SK-N-SH treated with all-trans-retinoic acid at 6 μM for 48 hours (cell line): Measurements from ENCODE around the gene IDH1.

Source experiments
- ATAC-seq: fragments of 200-7000 bp; cut with Tn5 transposase; 3 replicates; pipeline ENCODE4 v1.9.1; 2020; ENCODE audit warnings: mild to moderate bottlenecking, moderate library complexity
- BACH2 ChIP-seq: fragments of 250-450 bp; sonication (Bioruptor Pico); IDR thresholded peaks from 2 replicates; pipeline ENCODE4 v1.9.0; 2021; ENCODE audit warnings: mild to moderate bottlenecking, borderline replicate concordance
- CREB5 ChIP-seq: fragments of 250-450 bp; sonication (Bioruptor Pico); IDR thresholded peaks from 2 replicates; pipeline ENCODE4 v1.5.1; 2020; ENCODE audit warnings: low read depth, mild to moderate bottlenecking, moderate library complexity
- CSDC2 ChIP-seq: fragments of 250-450 bp; sonication (Bioruptor Pico); IDR thresholded peaks from 2 replicates; pipeline ENCODE4 v1.5.0; 2020; ENCODE audit warnings: mild to moderate bottlenecking, moderate library complexity
- CSRNP3 ChIP-seq: fragments of 250-450 bp; sonication (Bioruptor Pico); IDR thresholded peaks from 2 replicates; pipeline ENCODE4 v1.5.1; 2021; ENCODE audit warnings: mild to moderate bottlenecking, moderate library complexity
- ESRRG ChIP-seq: fragments of 250-450 bp; sonication (Bioruptor Pico); IDR thresholded peaks from 2 replicates; pipeline ENCODE4 v1.6.1; 2021; ENCODE audit warnings: mild to moderate bottlenecking
- GLIS3 ChIP-seq: fragments of 250-450 bp; sonication (Bioruptor Pico); IDR thresholded peaks from 2 replicates; pipeline ENCODE4 v1.5.0; 2020; ENCODE audit warnings: mild to moderate bottlenecking, moderate library complexity
- ISL1 ChIP-seq: fragments of 250-450 bp; sonication (Bioruptor Pico); IDR thresholded peaks from 2 replicates; pipeline ENCODE4 v2.1.2; 2022; ENCODE audit warnings: mild to moderate bottlenecking, moderate library complexity
- OSR1 ChIP-seq: fragments of 250-450 bp; sonication (Bioruptor Pico); IDR thresholded peaks from 2 replicates; pipeline ENCODE4 v1.8.0; 2022; ENCODE audit warnings: moderate library complexity, mild to moderate bottlenecking, inconsistent platforms
- PATZ1 ChIP-seq: fragments of 250-450 bp; sonication (Bioruptor Pico); IDR thresholded peaks from 2 replicates; pipeline ENCODE4 v1.8.0; 2020; ENCODE audit warnings: mild to moderate bottlenecking, moderate library complexity, borderline replicate concordance
- RARB ChIP-seq: fragments of 250-450 bp; sonication (Bioruptor Pico); IDR thresholded peaks from 2 replicates; pipeline ENCODE4 v1.8.0; 2021; ENCODE audit warnings: mild to moderate bottlenecking, moderate library complexity
- SNAI2 ChIP-seq: fragments of 250-450 bp; sonication (Bioruptor Pico); IDR thresholded peaks from 2 replicates; pipeline ENCODE4 v1.5.0; 2020; ENCODE audit warnings: mild to moderate bottlenecking, moderate library complexity
- TOX ChIP-seq: fragments of 250-450 bp; sonication (Bioruptor Pico); IDR thresholded peaks from 2 replicates; pipeline ENCODE4 v1.8.0; 2021; ENCODE audit warnings: mild to moderate bottlenecking, moderate library complexity, borderline replicate concordance
- TSHZ2 ChIP-seq: fragments of 250-450 bp; sonication (Bioruptor Pico); IDR thresholded peaks from 2 replicates; pipeline ENCODE4 v1.5.0; 2020; ENCODE audit warnings: mild to moderate bottlenecking, moderate library complexity
- ZC3H10 ChIP-seq: fragments of 250-450 bp; sonication (Bioruptor Pico); IDR thresholded peaks from 2 replicates; pipeline ENCODE4 v1.5.1; 2021; ENCODE audit warnings: mild to moderate bottlenecking, moderate library complexity
- ZFP30 ChIP-seq: fragments of 450-650 bp; formaldehyde crosslinking; IDR thresholded peaks from 2 replicates; pipeline ENCODE4 v1.5.0; 2022; ENCODE audit warnings: mild to moderate bottlenecking, moderate library complexity
- ZNF565 ChIP-seq: fragments of 450-650 bp; formaldehyde crosslinking; conservative IDR thresholded peaks from 2 replicates; pipeline ENCODE4 v1.5.0; 2020; ENCODE audit warnings: low read depth, mild to moderate bottlenecking, moderate library complexity
- ZNF8 ChIP-seq: fragments of 450-650 bp; formaldehyde crosslinking; IDR thresholded peaks from 2 replicates; pipeline ENCODE4 v1.5.0; 2020; ENCODE audit warnings: mild to moderate bottlenecking, moderate library complexity

Gene IDH1

GRCh38 chr2:208189069-208189809 is 65.6 kb downstream of the IDH1 start:
- no peak for ATAC-seq
- no peak for TF ChIP-seq ISL1
- TF ChIP-seq TSHZ2, result no peak
- TF ChIP-seq RARB (CRISPR knock-in tag), result no peak
- no peak for TF ChIP-seq ZC3H10 (CRISPR knock-in tag)
- no peak for TF ChIP-seq SNAI2 (CRISPR knock-in tag)
- no peak for TF ChIP-seq OSR1 (CRISPR knock-in tag)
- TF ChIP-seq CSRNP3 (CRISPR knock-in tag), result no peak
- no peak for TF ChIP-seq BACH2 (CRISPR knock-in tag)
- no peak for TF ChIP-seq TOX (CRISPR knock-in tag)
- no peak for TF ChIP-seq CSDC2
- TF ChIP-seq CREB5 (CRISPR knock-in tag), result no peak
- TF ChIP-seq ESRRG (CRISPR knock-in tag), result no peak
- no peak for TF ChIP-seq GLIS3
- no peak for TF ChIP-seq ZFP30 (CRISPR knock-in tag)
- no peak for TF ChIP-seq ZNF565

GRCh38 chr2:208186893-208187292 is 68.0 kb downstream of the IDH1 start:
- no peak for TF ChIP-seq PATZ1 (CRISPR knock-in tag)
- no peak for TF ChIP-seq ZNF8 (CRISPR knock-in tag)
- TF ChIP-seq ZNF565, result no peak
- no peak for TF ChIP-seq TOX (CRISPR knock-in tag)
- no peak for TF ChIP-seq ESRRG (CRISPR knock-in tag)
- ATAC-seq, result no peak

- TF ChIP-seq CREB5 (CRISPR knock-in tag) (no peak), OSR1 (CRISPR knock-in tag) (no peak), CSDC2 (no peak), ZFP30 (CRISPR knock-in tag) (no peak), PATZ1 (CRISPR knock-in tag) (no peak), ZC3H10 (CRISPR knock-in tag) (no peak)
- no peak for ATAC-seq
Measured at GRCh38 chr2:208186465-208186864, 68.4 kb downstream of the IDH1 start.
